ENCODE data around the gene PNMA6F.
"Not testable (repeated sequence)": the region's sequence is repeated elsewhere in the genome, so short reads cannot be mapped to it uniquely, and the experiment has no call there.

The PNMA6F gene

GRCh38 chrX:153334654-153335295 is 13.2 kb upstream of the PNMA6F start:
- DNase-seq (ENCODE audit: low read depth in 2 of 2) = no peak

- peak; percentile 65 to 69 for DNase-seq (ENCODE audit: low read depth in 2 of 2)
Observed at GRCh38 chrX:153333821-153334653, 12.5 kb upstream of the PNMA6F start, which contains the start of gene ZNF275. Gene ZNF275 (plus strand): TSS chrX:153334153. CDS start chrX:153336680, 2,527 bp downstream.

- no peak for DNase-seq (ENCODE audit: low read depth in 2 of 2)
Observed at GRCh38 chrX:153333266-153333665, 11.7 kb upstream of the PNMA6F start.

GRCh38 chrX:153327561-153327960 is 6.0 kb upstream of the PNMA6F start:
- no peak for DNase-seq (ENCODE audit: low read depth in 2 of 2)

GRCh38 chrX:153320555-153321184 is 897 bp downstream of the PNMA6F start:
- no peak for DNase-seq (ENCODE audit: low read depth in 2 of 2)

GRCh38 chrX:153320047-153320443 is 1.5 kb downstream of the PNMA6F start:
- DNase-seq (ENCODE audit: low read depth in 2 of 2) = not testable (repeated sequence)

- DNase-seq (ENCODE audit: low read depth in 2 of 2) = no peak
Observed at GRCh38 chrX:153319295-153320046, 2.1 kb downstream of the PNMA6F start.

- DNase-seq (ENCODE audit: low read depth in 2 of 2) = no peak
Observed at GRCh38 chrX:153318811-153319210, 2.8 kb downstream of the PNMA6F start.

- DNase-seq (ENCODE audit: low read depth in 2 of 2) = no peak
Observed at GRCh38 chrX:153317996-153318722, 3.4 kb downstream of the PNMA6F start.

GRCh38 chrX:153317306-153317705 is 4.3 kb downstream of the PNMA6F start:
- DNase-seq (ENCODE audit: low read depth in 2 of 2) = no peak

GRCh38 chrX:153312842-153313241 is 8.7 kb downstream of the PNMA6F start:
- DNase-seq (ENCODE audit: low read depth in 2 of 2) = no peak

GRCh38 chrX:153312041-153312440 is 9.5 kb downstream of the PNMA6F start:
- no peak for DNase-seq (ENCODE audit: low read depth in 2 of 2)

GRCh38 chrX:153310901-153311300 is 10.7 kb downstream of the PNMA6F start:
- DNase-seq (ENCODE audit: low read depth in 2 of 2) = no peak

GRCh38 chrX:153307276-153308178 is 14.0 kb downstream of the PNMA6F start:
- no peak for DNase-seq (ENCODE audit: low read depth in 2 of 2)

GRCh38 chrX:153306527-153307115 is 14.9 kb downstream of the PNMA6F start:
- no peak for DNase-seq (ENCODE audit: low read depth in 2 of 2)

- no peak for DNase-seq (ENCODE audit: low read depth in 2 of 2)
Observed at GRCh38 chrX:153305972-153306371, 15.6 kb downstream of the PNMA6F start.

- DNase-seq (ENCODE audit: low read depth in 2 of 2) = no peak
Observed at GRCh38 chrX:153304988-153305736, 16.4 kb downstream of the PNMA6F start.

GRCh38 chrX:153303276-153304262 is 18.0 kb downstream of the PNMA6F start:
- DNase-seq (ENCODE audit: low read depth in 2 of 2) = no peak

Measured in stimulated activated CD4-positive, alpha-beta T cell treated with anti-CD3 and anti-CD28 coated beads, Interleukin-4, amount 100 ng/mL, for 48 hours (primary cell).